PC-9 (cell line): Measurements from ENCODE around the gene SLC43A3.

Source experiments
- EZH2 ChIP-seq: fragments of 200-600 bp; sonication (generic); IDR thresholded peaks from 2 replicates; pipeline ENCODE4 v1.8.0; 2017; ENCODE audit warnings: antibody characterized with exemption, low read depth
- TF ChIP-seq, protein P1 (sequence below): fragments of 200-600 bp; sonication (generic); conservative IDR thresholded peaks from 2 replicates; pipeline ENCODE4 v1.6.1; 2017; ENCODE audit warnings: mixed run types, antibody characterized with exemption, mild to moderate bottlenecking, moderate library complexity

- TF ChIP-seq, protein P1, sequence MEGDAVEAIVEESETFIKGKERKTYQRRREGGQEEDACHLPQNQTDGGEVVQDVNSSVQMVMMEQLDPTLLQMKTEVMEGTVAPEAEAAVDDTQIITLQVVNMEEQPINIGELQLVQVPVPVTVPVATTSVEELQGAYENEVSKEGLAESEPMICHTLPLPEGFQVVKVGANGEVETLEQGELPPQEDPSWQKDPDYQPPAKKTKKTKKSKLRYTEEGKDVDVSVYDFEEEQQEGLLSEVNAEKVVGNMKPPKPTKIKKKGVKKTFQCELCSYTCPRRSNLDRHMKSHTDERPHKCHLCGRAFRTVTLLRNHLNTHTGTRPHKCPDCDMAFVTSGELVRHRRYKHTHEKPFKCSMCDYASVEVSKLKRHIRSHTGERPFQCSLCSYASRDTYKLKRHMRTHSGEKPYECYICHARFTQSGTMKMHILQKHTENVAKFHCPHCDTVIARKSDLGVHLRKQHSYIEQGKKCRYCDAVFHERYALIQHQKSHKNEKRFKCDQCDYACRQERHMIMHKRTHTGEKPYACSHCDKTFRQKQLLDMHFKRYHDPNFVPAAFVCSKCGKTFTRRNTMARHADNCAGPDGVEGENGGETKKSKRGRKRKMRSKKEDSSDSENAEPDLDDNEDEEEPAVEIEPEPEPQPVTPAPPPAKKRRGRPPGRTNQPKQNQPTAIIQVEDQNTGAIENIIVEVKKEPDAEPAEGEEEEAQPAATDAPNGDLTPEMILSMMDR, result no peak
- TF ChIP-seq EZH2, result no peak
These were observed 49.3 kb upstream of the SLC43A3 start for GRCh38 chr11:57476047-57476756.
